ENCODE results near the gene YAP1. TPM values are rescaled to one million over a fixed set of nuclear protein-coding genes. Genes with fewer than 3 reads are reported as not detected.

Gene YAP1
- polyA plus RNA-seq, 1 donor from 2014 or later = not detected

DNA sequence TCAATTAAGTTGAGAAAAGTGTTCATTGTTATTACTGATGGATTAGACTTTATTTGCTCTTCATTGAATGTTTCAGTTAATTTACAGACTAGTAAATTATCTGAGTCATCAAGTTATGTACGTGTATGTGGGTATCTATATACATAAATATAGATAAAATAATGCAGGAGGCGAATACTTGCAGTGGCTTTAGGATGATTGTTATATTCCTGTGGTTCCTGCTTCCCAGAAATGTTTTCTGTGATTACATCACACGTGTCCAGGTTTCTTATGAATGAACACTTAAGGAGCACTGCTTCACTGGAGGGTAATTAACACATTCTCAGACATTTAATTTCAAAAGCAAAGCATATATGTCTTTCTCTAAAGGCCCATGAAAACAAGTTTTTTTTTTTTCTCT, 28.4 kb downstream of the YAP1 start:
- H3K4me3 Mint-ChIP-seq = no peak overlapping the region
- H3K4me1 Mint-ChIP-seq = no peaks in the 10 kb centered on the region
- peaks cover 7% of the 10 kb centered on the region for H3K27me3 Mint-ChIP-seq
- no peaks in the 10 kb centered on the region for H3K9me3 Mint-ChIP-seq
- peaks cover 5% of the 10 kb centered on the region for H3K36me3 Mint-ChIP-seq
- no peak overlapping the region for H3K27ac Mint-ChIP-seq

GRCh38 chr11:102139081-102139498, 28.8 kb downstream of the YAP1 start:
- H3K27me3 Mint-ChIP-seq = peaks cover 7% of the 10 kb centered on the region
- H3K4me1 Mint-ChIP-seq = no peaks in the 10 kb centered on the region
- H3K27ac Mint-ChIP-seq = no peak overlapping the region

GRCh38 chr11:102142333-102142732, 32.1 kb downstream of the YAP1 start:
- Mint-ChIP-seq H3K4me1 (no peaks in the 10 kb centered on the region), H3K27me3 (peaks cover 16% of the 10 kb centered on the region), H3K4me3 (no peak overlapping the region), H3K9me3 (no peaks in the 10 kb centered on the region), H3K27ac (no peak overlapping the region), H3K36me3 (peaks cover 3% of the 10 kb centered on the region)

More at GRCh38 chr11:102139081-102139498, 28.8 kb downstream of the YAP1 start:
- H3K9me3 Mint-ChIP-seq = no peaks in the 10 kb centered on the region
- H3K36me3 Mint-ChIP-seq = peaks cover 5% of the 10 kb centered on the region
- H3K4me3 Mint-ChIP-seq = no peak overlapping the region

- Mint-ChIP-seq H3K4me3 (no peak overlapping the region), H3K9me3 (no peaks in the 10 kb centered on the region), H3K27ac (no peak overlapping the region), H3K36me3 (no peaks in the 10 kb centered on the region), H3K4me1 (no peaks in the 10 kb centered on the region), H3K27me3 (peaks cover 11% of the 10 kb centered on the region)
These were observed 33.6 kb downstream of the YAP1 start for GRCh38 chr11:102143867-102144266.

- Mint-ChIP-seq H3K4me3 (no peak overlapping the region), H3K27me3 (peaks cover 11% of the 10 kb centered on the region), H3K4me1 (no peaks in the 10 kb centered on the region), H3K27ac (no peak overlapping the region), H3K9me3 (no peaks in the 10 kb centered on the region), H3K36me3 (no peaks in the 10 kb centered on the region)
These were observed 34.4 kb downstream of the YAP1 start for GRCh38 chr11:102144357-102145355.

- Mint-ChIP-seq H3K4me1 (no peaks in the 10 kb centered on the region), H3K36me3 (no peaks in the 10 kb centered on the region), H3K27ac (no peak overlapping the region), H3K4me3 (no peak overlapping the region), H3K9me3 (no peaks in the 10 kb centered on the region), H3K27me3 (peaks cover 11% of the 10 kb centered on the region)
These were observed 36.8 kb downstream of the YAP1 start for GRCh38 chr11:102147015-102147414.

- H3K27me3 Mint-ChIP-seq = peaks cover 14% of the 10 kb centered on the region
- no peaks in the 10 kb centered on the region for H3K36me3 Mint-ChIP-seq
- H3K4me3 Mint-ChIP-seq = no peak overlapping the region
- no peak overlapping the region for H3K27ac Mint-ChIP-seq
- H3K4me1 Mint-ChIP-seq = no peaks in the 10 kb centered on the region
- no peaks in the 10 kb centered on the region for H3K9me3 Mint-ChIP-seq
These were observed 37.4 kb downstream of the YAP1 start for GRCh38 chr11:102147632-102148031.

- Mint-ChIP-seq H3K4me3 (no peak overlapping the region), H3K27ac (no peak overlapping the region), H3K4me1 (no peaks in the 10 kb centered on the region), H3K27me3 (peaks cover 14% of the 10 kb centered on the region), H3K9me3 (no peaks in the 10 kb centered on the region), H3K36me3 (no peaks in the 10 kb centered on the region)
These were observed 37.8 kb downstream of the YAP1 start for GRCh38 chr11:102148059-102148458.

DNA sequence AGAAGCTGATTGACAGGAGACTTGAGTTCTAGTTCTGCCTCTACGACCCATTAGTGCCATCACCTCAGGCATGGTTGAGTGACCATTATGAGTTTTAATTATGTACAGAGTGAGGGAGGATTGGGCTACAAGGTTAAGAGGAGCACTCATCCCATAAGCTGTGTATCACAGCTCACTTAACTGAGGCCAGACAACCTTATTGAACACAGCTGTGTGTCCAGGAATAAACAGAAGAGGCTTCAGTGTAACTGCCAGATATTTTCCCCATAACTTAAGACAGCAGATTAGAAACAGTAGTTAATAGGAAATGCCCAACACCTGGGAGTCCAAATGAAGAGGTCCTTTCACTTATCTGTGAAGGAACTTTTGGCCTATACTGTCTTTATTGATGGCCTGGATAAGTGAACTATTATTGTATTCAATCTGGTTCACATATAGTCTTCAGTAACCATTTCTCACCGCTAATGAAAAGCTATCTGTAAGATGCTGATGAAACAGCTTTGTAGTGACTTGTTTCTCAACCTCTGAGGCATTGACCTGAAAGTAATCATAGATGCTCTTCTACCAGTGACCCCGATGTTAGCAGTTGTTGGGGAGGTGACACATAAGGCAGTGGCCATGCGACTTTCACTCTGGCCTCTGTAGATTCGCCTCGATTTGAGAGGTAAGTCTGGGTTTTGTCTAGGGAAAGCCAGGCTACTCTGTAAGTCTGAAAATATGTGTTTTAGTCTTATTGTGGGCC, 41.7 kb downstream of the YAP1 start:
- Mint-ChIP-seq H3K36me3 (no peaks in the 10 kb centered on the region), H3K4me3 (no peak overlapping the region), H3K9me3 (no peaks in the 10 kb centered on the region), H3K27me3 (peaks cover 5% of the 10 kb centered on the region), H3K4me1 (no peaks in the 10 kb centered on the region), H3K27ac (no peak overlapping the region)

- H3K4me3 Mint-ChIP-seq = no peak overlapping the region
- no peak overlapping the region for H3K27ac Mint-ChIP-seq
- H3K4me1 Mint-ChIP-seq = no peaks in the 10 kb centered on the region
- H3K9me3 Mint-ChIP-seq = no peaks in the 10 kb centered on the region
- no peaks in the 10 kb centered on the region for H3K36me3 Mint-ChIP-seq
- H3K27me3 Mint-ChIP-seq = peaks cover 4% of the 10 kb centered on the region
These were observed 42.8 kb downstream of the YAP1 start for GRCh38 chr11:102153082-102153481.

- no peaks in the 10 kb centered on the region for H3K36me3 Mint-ChIP-seq
These were observed 44.6 kb downstream of the YAP1 start for GRCh38 chr11:102154806-102155205.

GRCh38 chr11:102155676-102156075, 45.4 kb downstream of the YAP1 start:
- Mint-ChIP-seq H3K4me1 (peaks cover 0 to under 1% (median 0%) of the 10 kb centered on the region in 3 donors), H3K27ac (no peak overlapping the region), H3K4me3 (no peak overlapping the region), H3K36me3 (no peaks in the 10 kb centered on the region), H3K27me3 (peaks cover 2% of the 10 kb centered on the region), H3K9me3 (no peaks in the 10 kb centered on the region)

More at GRCh38 chr11:102154806-102155205, 44.6 kb downstream of the YAP1 start:
- H3K4me1 Mint-ChIP-seq = no peaks in the 10 kb centered on the region
- H3K9me3 Mint-ChIP-seq = no peaks in the 10 kb centered on the region
- peaks cover 2% of the 10 kb centered on the region for H3K27me3 Mint-ChIP-seq
- H3K4me3 Mint-ChIP-seq = no peak overlapping the region
- H3K27ac Mint-ChIP-seq = no peak overlapping the region

DNA sequence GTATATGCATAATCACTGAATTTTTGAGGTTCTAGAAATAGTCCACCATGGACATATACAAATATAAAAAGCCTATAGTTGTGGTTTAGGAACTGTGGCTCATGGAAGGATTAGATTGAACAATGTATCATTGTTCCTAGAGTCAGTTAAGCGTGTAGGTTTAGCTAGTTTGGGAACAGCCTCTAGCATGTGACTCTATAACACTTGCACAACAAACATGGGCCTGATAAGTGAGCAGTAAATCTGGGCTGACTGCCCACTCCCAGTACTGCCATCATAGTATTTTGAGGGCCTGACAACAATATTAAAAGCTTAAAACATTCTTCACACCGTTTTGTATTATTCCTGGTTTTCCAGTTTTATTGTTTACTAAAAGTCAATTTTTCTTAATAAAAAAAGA, 47.0 kb downstream of the YAP1 start:
- Mint-ChIP-seq H3K27me3 (peaks cover 2% of the 10 kb centered on the region), H3K36me3 (no peaks in the 10 kb centered on the region)

DNA sequence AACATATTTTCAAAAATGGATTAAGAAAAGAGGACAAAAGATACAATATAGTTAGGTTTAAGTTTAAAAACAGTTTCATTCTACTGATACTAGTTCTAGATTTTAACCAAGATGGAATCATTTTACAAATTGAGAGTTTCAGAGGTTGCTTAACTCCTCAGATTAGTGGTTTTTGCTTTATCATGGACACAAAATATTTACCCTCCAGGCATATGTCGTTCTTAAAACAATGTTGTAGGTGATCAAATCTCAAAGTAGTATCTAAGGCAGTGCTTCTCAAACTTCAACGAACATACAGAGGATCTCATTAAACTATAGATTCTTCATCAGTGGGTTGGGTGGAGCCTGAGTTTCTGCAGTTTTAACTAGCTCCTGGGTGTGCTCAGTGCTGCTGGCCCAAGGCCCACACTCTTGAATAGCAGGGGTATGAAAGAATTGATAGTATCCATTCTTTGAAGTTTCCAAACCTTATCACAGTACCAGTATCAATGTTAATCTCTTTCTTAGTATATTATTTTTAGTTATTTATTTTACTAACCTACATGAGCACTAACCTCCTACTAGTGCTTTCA, 48.0 kb downstream of the YAP1 start:
- no peaks in the 10 kb centered on the region for H3K27me3 Mint-ChIP-seq
- no peak overlapping the region for H3K4me3 Mint-ChIP-seq

More for the DNA sequence above, 47.0 kb downstream of the YAP1 start:
- Mint-ChIP-seq H3K27ac (no peak overlapping the region), H3K9me3 (no peaks in the 10 kb centered on the region), H3K4me3 (no peak overlapping the region), H3K4me1 (peaks cover 0 to 2% (median 0%) of the 10 kb centered on the region in 3 donors)

DNA sequence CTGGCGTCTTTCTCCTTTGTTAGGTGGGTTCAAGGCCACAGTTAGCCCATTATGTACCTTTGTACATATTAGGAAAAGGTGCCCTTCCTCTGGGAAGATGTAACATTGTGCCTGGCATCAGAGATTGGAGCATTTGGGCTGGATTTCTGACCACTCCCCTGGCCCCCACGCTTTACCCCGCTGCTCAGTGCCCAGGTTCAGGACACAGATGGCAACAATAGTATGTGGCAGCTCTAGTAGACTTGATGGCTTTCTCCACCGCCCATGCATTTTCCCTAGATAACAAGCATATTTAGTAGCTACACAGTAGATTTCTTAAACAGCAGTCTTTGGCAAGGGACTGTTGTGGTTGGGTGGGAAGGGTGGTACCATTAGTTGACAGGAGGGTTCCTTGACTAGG, 53.1 kb downstream of the YAP1 start:
- no peak overlapping the region for H3K4me3 Mint-ChIP-seq
- H3K27me3 Mint-ChIP-seq = peaks cover under 1% of the 10 kb centered on the region
- H3K4me1 Mint-ChIP-seq = peaks cover 0 to 2% (median 0%) of the 10 kb centered on the region in 3 donors
- H3K36me3 Mint-ChIP-seq = peaks cover 2% of the 10 kb centered on the region
- H3K9me3 Mint-ChIP-seq = no peaks in the 10 kb centered on the region
- H3K27ac Mint-ChIP-seq = no peak overlapping the region

More for the DNA sequence above, 48.0 kb downstream of the YAP1 start:
- H3K36me3 Mint-ChIP-seq = no peaks in the 10 kb centered on the region
- no peak overlapping the region for H3K27ac Mint-ChIP-seq
- H3K4me1 Mint-ChIP-seq = peaks cover 0 to 2% (median 0%) of the 10 kb centered on the region in 3 donors
- no peaks in the 10 kb centered on the region for H3K9me3 Mint-ChIP-seq
